Stimulated activated CD8-positive, alpha-beta memory T cell treated with anti-CD3 and anti-CD28 coated beads, Interleukin-12 subunit alpha, Interleukin-12 subunit beta, amount 100 ng/mL, for 4 hours (primary cell): ENCODE data around the gene HOXD8.

Experiments
- DNase-seq: peaks from one replicate; pipeline ENCODE4 v3.0.0-alpha.2; 2020; ENCODE audit warnings: low read depth

HOXD8 gene

GRCh38 chr2:176174382-176174823 is 44.9 kb downstream of the HOXD8 start:
- DNase-seq = no peak

DNA sequence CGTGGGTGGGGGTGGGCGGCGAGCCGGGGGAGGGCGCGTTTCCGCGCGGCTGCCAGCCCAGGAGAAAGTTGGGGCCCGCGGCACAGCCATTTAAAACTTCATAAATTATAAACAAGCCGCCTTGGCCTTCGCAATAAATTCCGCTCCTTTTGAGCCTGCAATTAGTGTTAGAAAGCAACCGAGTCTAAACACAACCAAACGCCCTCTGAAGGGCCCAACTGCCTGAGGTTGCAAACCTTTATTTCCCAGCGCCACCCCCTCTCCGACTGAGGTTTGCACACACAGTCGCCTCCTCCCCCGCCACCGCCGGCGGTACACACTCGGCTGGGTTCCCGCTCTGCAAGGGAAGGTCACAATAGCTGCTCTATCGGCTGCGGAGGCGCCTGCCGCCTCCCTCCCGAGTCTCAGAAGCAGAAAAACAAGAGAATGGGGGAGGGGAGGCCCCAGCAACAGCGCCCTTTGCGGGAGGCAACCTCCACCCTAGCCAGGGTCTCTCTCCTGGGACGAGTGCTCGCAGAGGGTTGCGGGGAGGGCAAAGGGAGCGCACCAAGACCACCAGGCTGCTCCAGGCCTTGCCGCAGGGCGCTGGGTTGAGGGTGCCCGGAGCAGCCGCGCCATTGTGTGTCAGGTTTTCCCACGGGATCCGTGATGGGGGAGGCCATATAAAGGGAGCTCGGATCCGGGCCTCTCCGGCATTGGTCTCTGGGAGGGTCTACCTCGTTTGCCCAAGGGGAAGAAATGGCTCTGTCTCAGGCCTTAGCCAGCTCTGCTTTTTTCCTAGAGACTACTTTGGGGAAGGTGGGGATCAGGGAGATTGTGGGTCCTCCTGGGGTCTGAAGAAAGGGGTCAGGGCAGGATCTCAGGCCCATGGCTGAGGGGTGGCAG is 45.6 kb downstream of the HOXD8 start:
- DNase-seq = no peak

- DNase-seq = no peak
Observed at GRCh38 chr2:176175709-176176607, 46.5 kb downstream of the HOXD8 start.

DNA sequence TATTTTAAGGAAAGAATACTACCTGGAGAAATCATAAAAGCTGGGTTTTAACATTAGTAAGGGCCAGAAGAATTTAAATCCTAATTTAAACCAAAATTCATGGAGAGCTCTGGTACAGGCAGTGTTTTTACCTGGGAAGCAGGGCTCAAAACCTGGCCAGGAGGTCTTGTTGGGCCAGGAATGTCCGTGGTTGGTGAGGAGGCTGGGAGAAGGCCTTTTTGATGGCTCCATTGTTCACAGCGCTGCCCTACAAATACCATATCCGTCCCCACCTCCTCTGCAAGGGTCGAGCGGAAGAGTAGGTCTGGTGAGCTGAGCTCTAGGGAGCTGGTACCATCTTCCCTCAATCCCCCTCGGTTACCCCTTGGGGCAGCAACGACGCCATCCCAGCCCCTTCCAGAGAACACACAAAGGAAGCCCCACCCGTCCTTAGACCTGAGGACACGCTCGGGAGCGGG is 48.1 kb downstream of the HOXD8 start:
- DNase-seq = no peak

DNA sequence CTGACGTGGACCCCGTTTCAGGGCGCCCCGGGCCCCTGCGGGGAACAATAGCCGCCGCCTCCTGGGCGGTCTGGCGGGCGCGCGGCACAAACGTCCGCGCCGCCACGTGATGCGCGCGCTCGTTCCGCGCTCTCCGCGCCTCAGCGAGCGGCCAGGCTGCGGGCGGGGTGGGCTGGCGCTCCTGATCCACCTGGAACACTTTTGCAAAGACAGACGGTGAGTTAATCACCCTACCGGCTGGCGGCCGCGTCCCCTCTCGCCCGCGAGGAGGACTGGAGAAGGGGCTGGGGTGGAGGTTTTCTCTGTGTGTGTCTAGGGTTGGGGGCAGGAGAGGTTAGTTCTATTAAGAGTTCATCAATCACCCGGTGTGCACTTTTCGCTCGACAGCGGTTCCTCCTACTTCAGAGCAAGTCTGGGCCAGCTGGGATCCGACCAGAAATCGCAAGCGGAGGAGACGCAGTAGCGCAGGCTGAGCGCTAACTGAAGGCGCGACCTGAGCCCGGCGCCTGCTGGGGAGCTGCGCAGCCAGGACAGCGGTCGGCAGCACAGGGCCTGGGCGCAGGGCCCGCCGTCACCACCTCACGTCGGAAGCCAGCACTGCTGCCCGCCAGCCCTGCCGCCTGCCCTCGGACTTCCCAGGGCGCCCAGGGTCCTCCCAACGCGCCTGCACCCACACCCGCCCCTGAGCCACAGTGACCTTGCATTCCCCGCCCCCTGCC is 48.7 kb downstream of the HOXD8 start:
- no peak for DNase-seq

DNA sequence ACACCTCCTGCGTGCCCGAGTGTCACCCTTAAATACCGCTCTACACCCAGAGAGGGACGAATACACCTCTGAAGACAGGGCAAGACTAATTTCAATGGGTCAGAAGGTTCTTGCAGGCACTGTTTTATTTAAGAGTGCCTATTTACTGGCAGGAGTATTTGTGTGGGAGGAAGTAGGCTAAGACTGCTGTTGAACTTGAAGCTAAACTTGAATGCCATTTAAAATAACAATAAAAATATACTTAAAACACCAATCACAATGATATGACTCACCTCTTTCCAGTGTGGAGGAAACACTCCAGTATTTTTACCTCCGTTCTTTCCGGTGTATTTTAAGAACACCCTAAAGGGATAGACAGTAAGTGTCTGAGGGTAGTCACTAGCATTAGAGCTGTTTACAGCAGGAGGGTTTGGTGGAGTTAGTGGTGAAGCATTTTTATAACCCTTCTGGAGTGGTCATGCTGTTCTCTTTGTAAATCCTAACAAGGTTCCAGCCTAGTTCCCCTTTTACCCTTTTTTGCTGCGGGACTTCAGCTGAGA is 49.3 kb downstream of the HOXD8 start:
- DNase-seq = no peak

- DNase-seq = no peak
Observed at GRCh38 chr2:176181551-176181950, 52.0 kb downstream of the HOXD8 start.
